AG09319 (cell line): ENCODE data around the gene DUT.
A peak's percentile ranks its signal among the peaks of the same experiment; 100 is the strongest.

ENCODE experiments used
- DNase-seq: peaks from one replicate; pipeline ENCODE4 v3.0.0-alpha.2; 2010; ENCODE audit warnings: low read depth; ENCODE audit errors: extremely low read depth
- TF ChIP-seq, protein P1 (sequence below): IDR thresholded peaks from 2 replicates; pipeline ENCODE4 v1.5.1; 2011; ENCODE audit warnings: low read depth, mild to moderate bottlenecking, inconsistent platforms, low read length, moderate library complexity

DUT gene

DNA sequence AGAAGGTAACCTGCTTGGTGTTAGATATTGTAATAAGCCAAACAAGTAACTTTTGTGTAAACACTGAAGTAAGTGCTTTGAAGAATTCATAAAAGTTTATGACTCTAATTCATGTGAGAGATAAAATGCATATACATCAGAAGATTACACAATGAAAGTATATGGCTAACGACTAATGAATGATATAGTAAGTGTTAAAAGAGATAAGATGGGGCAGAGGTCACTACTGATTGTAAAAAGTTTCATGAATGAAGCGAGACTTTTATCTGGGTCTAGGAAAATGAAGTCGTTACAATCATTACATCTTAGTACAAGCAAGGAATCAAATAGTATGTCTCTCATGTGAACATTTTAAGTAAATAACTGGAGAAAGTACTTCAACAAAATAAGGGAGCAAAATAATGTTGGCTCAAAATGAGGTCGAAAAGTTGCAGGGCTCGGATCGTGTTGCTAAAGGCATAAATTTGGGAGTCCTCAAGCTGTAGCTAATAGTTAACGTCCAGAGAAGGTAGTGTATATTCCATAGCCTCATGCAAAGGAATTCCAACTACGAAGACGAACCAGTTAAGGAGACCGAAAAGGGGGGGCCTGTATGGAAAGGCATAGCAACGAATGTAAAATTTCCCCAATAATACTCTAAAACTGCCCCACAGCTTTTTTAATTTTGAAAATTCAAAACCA lies 984 bp upstream of the DUT start:
- TF ChIP-seq, protein P1, sequence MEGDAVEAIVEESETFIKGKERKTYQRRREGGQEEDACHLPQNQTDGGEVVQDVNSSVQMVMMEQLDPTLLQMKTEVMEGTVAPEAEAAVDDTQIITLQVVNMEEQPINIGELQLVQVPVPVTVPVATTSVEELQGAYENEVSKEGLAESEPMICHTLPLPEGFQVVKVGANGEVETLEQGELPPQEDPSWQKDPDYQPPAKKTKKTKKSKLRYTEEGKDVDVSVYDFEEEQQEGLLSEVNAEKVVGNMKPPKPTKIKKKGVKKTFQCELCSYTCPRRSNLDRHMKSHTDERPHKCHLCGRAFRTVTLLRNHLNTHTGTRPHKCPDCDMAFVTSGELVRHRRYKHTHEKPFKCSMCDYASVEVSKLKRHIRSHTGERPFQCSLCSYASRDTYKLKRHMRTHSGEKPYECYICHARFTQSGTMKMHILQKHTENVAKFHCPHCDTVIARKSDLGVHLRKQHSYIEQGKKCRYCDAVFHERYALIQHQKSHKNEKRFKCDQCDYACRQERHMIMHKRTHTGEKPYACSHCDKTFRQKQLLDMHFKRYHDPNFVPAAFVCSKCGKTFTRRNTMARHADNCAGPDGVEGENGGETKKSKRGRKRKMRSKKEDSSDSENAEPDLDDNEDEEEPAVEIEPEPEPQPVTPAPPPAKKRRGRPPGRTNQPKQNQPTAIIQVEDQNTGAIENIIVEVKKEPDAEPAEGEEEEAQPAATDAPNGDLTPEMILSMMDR: no peak
- no peak for DNase-seq

DNA sequence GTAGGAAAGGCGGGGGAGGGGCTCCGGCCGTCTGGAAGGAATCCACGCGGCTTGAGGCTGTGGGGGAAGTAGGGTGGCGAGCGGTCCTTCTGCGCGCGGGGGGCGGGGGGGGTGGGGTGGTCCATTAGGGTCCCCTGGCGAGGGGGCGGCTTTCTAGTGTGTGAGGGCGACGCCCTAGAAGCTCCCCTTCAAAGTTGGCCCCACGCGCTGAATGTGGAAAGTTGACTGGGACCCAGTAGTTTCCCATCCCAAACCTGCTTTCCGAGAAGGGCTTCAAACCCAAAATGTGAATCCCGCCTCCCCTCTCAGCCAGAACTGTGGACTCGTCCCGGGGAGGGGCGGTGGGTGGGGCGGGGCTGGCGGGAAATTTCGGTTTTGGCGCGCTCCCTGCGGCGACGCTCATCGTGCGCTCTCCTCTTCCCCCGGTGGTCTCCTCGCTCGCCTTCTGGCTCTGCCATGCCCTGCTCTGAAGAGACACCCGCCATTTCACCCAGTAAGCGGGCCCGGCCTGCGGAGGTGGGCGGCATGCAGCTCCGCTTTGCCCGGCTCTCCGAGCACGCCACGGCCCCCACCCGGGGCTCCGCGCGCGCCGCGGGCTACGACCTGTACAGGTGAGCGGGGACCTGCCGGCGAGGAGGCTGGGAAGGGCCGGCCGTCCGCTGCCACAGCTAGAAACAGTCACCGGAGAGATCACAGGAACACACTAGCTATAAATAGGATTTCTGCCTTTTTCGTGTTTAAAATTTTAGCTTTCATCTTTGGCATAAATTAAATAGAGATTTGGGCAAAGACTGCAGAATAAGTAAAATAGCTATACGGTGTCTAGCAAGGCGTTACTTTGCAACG lies 790 bp downstream of the DUT start:
- DNase-seq: no peak
- TF ChIP-seq, protein P1: no peak

DNA sequence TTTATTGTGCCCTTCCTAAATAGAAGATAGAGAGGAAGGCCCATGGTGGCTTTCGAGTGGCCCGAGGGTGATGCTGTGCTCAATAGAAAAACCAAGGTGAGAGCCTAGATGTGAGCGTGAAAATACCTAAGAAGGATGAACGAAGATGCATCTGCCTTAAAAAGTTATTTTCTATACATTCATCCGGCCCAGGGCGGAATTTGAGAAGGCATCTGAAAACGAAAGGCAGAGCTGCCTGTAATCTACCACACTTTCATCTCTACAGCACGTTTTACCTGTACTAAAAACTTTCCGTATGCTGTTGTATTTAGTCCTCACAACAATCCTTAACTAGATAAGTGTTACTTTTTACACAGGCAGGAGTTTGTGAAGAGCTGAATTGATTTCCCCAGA lies 1.4 kb downstream of the DUT start:
- TF ChIP-seq, protein P1: no peak
- no peak for DNase-seq

DNA sequence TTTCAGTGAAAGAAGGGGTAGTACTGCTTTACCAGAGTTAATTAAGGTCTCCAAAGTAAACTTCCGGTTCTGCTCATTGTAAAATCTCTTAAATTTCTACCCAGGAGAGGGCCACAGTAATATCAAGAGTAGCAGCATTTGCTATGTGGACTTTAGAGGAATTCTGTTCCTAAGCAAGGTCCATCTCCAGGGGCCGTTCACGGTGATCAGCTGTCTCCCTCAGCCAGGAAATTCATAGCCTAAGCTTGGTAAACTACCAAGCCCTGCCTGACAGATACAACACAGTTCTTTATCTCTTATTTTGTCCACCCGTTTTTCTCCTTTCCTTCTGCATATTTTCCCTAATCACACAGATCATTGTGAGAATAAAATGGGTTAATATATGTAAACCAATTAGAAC lies 2.3 kb downstream of the DUT start:
- DNase-seq: no peak
- TF ChIP-seq, protein P1: no peak

DNA sequence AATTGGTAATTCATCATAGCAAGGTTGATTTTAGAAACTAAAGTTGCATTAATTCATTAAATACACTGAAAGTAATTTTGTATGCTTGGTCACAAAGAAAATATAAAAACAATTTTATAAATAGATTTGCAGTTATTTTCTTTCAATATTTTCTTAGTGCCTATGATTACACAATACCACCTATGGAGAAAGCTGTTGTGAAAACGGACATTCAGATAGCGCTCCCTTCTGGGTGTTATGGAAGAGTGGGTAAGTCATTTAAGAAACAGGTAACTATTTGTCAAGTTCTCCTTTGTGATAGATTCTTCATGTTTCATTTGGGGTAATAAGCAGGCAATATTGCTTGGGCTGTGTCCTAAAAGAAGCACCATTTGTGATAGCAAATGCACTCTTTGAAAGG lies 3.0 kb downstream of the DUT start:
- TF ChIP-seq, protein P1: no peak
- DNase-seq: no peak

DNA sequence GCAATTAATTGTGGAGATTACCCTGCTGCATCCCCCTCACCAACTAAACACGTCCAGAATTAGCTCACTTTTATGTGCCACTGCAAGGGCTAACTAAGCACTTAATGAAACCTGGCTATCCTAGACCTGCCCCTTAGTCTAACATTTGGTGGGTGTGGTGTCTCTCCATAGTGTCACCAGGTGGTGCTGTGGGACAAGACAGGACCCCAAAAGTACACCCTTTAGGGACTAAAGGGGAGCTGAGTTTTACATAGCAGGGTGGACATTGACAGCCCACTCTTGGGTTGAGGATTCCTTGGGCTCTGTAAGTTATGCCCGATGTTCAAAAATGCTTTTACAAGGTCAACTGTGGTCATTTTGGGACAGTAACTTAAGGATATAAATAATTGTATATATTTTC lies 5.7 kb downstream of the DUT start:
- no peak for DNase-seq
- TF ChIP-seq, protein P1: peak; percentile 25

DNA sequence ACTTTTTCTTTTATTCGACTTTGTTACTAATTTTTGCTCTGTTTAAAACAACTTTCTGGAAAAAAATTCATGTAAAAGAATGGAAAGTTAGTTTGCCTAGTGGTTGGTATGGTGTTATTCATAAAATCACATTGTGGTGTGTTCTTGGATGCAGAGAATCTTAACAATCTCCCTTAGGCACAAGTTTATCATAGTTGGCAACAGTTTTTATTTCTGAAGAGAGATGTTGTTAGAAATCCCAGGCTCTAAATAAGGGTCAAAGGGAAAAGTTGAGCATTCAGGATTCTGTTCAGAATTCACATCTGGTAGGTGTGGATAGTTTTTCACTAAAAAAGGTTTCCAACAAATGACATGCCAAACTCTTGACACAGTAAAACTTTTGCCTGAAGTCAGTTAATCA lies 6.4 kb downstream of the DUT start:
- no peak for DNase-seq
- TF ChIP-seq, protein P1: no peak
